PC-3 (cell line): ENCODE measurements around the gene OR6N1. TPM values are rescaled to one million over a fixed set of nuclear protein-coding genes. Genes with fewer than 3 reads are reported as not detected.

ENCODE experiments used
- total RNA-seq: library from RNA; depleted of rRNA; stranded (reverse); fragments of >200 nt; gene quantifications from 2 replicates; pipeline ENCODE4 v1.2.3, GENCODE V29; 2014; rRNA removed

The OR6N1 gene
- total RNA-seq, 1 experiment from 2014 or later = not detected

Other genes starting within 250 kb of the OR6N1 start
- not detected in 2 replicates for gene OR6Y1, start 217.8 kb downstream of the OR6N1 start, total RNA-seq
- not detected in 2 replicates for gene OR6P1, start 201.6 kb downstream of the OR6N1 start, total RNA-seq
- gene OR10X1, start 192.3 kb downstream of the OR6N1 start, total RNA-seq = not detected in 2 replicates
- gene OR10Z1, start 166.9 kb downstream of the OR6N1 start, total RNA-seq = not detected in 2 replicates
- gene SPTA1, start 85.5 kb downstream of the OR6N1 start, total RNA-seq = not detected in 2 replicates
- not detected in 2 replicates for gene OR6K2, start 71.5 kb downstream of the OR6N1 start, total RNA-seq
- gene OR6K3, start 51.5 kb downstream of the OR6N1 start, total RNA-seq = not detected in 2 replicates
- gene OR6K6, start 17.5 kb downstream of the OR6N1 start, total RNA-seq = not detected in 2 replicates
- gene OR6N2, start 9.0 kb upstream of the OR6N1 start, total RNA-seq = not detected in 2 replicates
- not detected in 2 replicates for gene MNDA, start 59.2 kb upstream of the OR6N1 start, total RNA-seq
- gene PYHIN1, start 159.4 kb upstream of the OR6N1 start, total RNA-seq = not detected in 2 replicates
- 0.98 and 1.3 TPM in 2 replicates for gene IFI16, start 237.7 kb upstream of the OR6N1 start, total RNA-seq